ENCODE results near the gene ORM1. TPM values are rescaled to one million over a fixed set of nuclear protein-coding genes. Genes with fewer than 3 reads are reported as not detected.

ORM1 gene
- total RNA-seq, 1 donor: not detected

GRCh38 chr9:114344188-114344566, 21.3 kb downstream of the ORM1 start:
- TF ChIP-seq CTCF (IDR thresholded peaks at IDR 0.05; ENCODE audit: insufficient read depth, low read depth, low read length): no peak
- H3K4me3 ChIP-seq (ENCODE audit: low read depth, low read length): no peak overlapping the region
- DNase-seq (ENCODE audit: low read depth): no peak

GRCh38 chr9:114344692-114345091, 21.8 kb downstream of the ORM1 start:
- TF ChIP-seq CTCF (IDR thresholded peaks at IDR 0.05; ENCODE audit: insufficient read depth, low read depth, low read length): no peak
- no peak overlapping the region for H3K4me3 ChIP-seq (ENCODE audit: low read depth, low read length)
- DNase-seq (ENCODE audit: low read depth): no peak

GRCh38 chr9:114345493-114346065, 22.7 kb downstream of the ORM1 start:
- no peak for TF ChIP-seq CTCF (IDR thresholded peaks at IDR 0.05; ENCODE audit: insufficient read depth, low read depth, low read length)
- DNase-seq (ENCODE audit: low read depth): no peak
- no peak overlapping the region for H3K4me3 ChIP-seq (ENCODE audit: low read depth, low read length)

DNA sequence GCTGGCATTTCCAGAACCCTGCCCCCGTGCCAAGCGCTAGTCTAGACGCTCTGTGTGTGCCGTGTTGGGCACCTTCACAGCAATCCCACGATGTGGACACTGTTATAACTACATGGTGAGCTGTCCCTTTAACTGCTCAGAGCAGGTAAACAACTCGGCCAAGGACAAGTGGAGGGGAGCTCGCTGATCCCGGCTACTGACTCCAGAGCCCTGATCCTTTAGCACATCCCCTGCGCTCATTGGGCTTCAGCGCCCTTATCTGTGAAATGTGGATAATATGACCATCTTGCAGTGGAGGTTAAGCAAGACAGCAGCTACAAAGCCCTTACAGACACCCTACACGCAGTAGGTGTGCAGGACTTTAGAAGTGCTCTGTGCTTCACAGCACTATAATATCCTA, 23.2 kb downstream of the ORM1 start:
- TF ChIP-seq CTCF (IDR thresholded peaks at IDR 0.05; ENCODE audit: insufficient read depth, low read depth, low read length): no peak

DNA sequence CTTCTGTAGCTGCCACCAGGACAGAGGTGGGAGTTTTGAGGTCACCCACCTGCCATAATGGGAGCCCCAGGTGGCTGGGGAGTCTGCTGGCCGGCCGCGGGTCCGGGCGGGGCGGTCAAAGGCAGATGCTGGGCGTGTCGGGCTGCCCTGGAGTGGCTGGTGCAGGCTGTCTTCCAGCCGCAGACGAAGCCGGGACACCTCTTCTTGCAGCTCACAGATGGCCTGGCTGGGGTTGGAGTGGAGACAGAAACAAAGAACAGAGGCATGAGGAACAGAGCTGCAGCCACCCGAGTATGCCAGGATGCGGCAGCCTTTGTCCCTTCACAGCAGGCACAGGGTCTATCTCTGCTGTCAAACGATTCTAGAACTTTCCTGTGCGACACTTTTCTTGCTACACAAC, 24.8 kb downstream of the ORM1 start:
- H3K4me3 ChIP-seq (ENCODE audit: low read depth, low read length): no peak overlapping the region
- TF ChIP-seq CTCF (IDR thresholded peaks at IDR 0.05; ENCODE audit: insufficient read depth, low read depth, low read length): no peak
- no peak for DNase-seq (ENCODE audit: low read depth)

More for the DNA sequence above, 23.2 kb downstream of the ORM1 start:
- no peak for DNase-seq (ENCODE audit: low read depth)
- no peak overlapping the region for H3K4me3 ChIP-seq (ENCODE audit: low read depth, low read length)

DNA sequence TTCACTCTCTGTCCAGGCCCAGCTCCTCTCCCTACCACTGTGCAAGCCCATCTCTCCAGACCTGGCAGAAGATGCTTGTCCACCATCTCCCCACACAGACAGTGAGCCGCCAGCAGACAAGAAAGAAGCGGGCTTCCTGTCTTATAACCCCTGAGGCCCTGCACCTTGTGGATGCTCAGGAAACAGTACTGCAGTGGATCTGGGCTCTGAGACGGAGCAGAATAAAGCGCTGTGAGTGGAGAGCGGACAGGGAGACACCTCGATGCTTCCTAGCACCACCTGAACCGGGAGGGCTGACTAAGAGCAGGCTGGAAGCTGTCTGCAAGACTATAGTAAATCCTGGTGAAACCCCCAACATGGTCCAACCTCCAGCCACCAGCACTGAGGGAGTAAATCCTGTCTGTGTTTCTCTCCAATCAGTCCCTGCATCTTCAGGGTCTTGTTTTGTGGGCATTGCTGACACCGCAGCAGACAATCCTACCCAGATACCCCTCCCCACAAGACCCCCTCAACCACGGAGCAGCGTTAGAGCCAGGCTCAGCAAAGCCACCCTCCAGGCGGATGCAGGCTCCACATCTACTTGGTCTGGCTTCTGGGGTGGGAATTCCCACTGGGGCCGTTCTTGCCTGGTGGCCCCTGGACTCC, 25.5 kb downstream of the ORM1 start:
- no peak for TF ChIP-seq CTCF (IDR thresholded peaks at IDR 0.05; ENCODE audit: insufficient read depth, low read depth, low read length)
- no peak overlapping the region for H3K4me3 ChIP-seq (ENCODE audit: low read depth, low read length)
- no peak for DNase-seq (ENCODE audit: low read depth)
